Spleen (tissue), 7 donors: ENCODE measurements around the gene ZNF385B.

ENCODE experiments used
- POLR2A ChIP-seq, 3 donors: fragments of 450-650 bp; IDR thresholded peaks; one replicate each; pipeline ENCODE4 v1.5.1; 2017; ENCODE audit warnings: antibody characterized with exemption in 3 of 3, mild to moderate bottlenecking in 1 of 3
- POLR2AphosphoS5 ChIP-seq, 3 donors: sonication (generic); formaldehyde crosslinking; IDR thresholded peaks; one replicate each; pipeline ENCODE4 v1.5.1; 2017; ENCODE audit warnings: antibody characterized with exemption in 3 of 3
- TF ChIP-seq, protein P1 (sequence below), 11 experiments: fragments of 200-600 bp in 7 of 11; fragments of 450-650 bp in 4 of 11; sonication (generic) in 4 of 11; IDR thresholded peaks in 8 of 11; conservative IDR thresholded peaks in 3 of 11; 1 replicate in 7 of 11; 2 replicates in 4 of 11; pipeline versions ENCODE4 v1.4.0 to v1.8.0; 2016 to 2021; ENCODE audit warnings: antibody characterized with exemption in 11 of 11, inconsistent platforms in 4 of 11, mild to moderate bottlenecking in 1 of 11
- donor health status: DM: no; HTN: no; CAD: no; lungs with moderate emphysema.
- donor health status: DM: no; HTN: no; CAD: no.
- donor health status: DM: no; HTN: no; CAD: no.

DNA sequence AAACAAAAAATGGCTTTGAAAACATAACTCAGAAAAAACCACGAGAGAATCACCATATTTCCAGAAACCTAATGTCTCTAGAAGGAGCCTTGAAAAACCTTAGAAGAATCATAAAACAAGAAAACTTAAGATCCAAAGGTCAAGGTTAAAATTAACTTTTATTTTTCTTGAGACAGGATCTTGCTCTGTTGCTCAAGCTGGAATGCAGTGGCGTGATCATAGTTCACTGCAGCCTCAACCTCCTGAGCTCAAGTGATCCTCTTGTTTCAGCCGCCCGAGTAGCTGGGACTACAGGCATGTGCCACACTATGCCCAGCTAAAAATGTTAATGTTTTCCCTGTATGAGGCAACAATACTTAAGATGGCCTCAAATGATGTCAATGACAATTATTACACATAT, 342.6 kb downstream of the ZNF385B start:
- TF ChIP-seq POLR2AphosphoS5 (IDR thresholded peaks at IDR 0.05) (no peak), POLR2A (IDR thresholded peaks at IDR 0.05) (no peak)
- TF ChIP-seq, protein P1, sequence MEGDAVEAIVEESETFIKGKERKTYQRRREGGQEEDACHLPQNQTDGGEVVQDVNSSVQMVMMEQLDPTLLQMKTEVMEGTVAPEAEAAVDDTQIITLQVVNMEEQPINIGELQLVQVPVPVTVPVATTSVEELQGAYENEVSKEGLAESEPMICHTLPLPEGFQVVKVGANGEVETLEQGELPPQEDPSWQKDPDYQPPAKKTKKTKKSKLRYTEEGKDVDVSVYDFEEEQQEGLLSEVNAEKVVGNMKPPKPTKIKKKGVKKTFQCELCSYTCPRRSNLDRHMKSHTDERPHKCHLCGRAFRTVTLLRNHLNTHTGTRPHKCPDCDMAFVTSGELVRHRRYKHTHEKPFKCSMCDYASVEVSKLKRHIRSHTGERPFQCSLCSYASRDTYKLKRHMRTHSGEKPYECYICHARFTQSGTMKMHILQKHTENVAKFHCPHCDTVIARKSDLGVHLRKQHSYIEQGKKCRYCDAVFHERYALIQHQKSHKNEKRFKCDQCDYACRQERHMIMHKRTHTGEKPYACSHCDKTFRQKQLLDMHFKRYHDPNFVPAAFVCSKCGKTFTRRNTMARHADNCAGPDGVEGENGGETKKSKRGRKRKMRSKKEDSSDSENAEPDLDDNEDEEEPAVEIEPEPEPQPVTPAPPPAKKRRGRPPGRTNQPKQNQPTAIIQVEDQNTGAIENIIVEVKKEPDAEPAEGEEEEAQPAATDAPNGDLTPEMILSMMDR (IDR thresholded peaks at IDR 0.05 in 8 of 11, conservative IDR thresholded peaks at IDR 0.05 in 3 of 11), result no peak
